Tibial artery (tissue), 4 donors: Measurements from ENCODE around the gene COL4A2.
A peak's percentile ranks its signal among the peaks of the same experiment; 100 is the strongest.

Source experiments
- DNase-seq, 2 donors: peaks; one replicate each; pipeline ENCODE4 v3.0.0-alpha.2; 2019
- H3K27ac ChIP-seq, 2 donors: fragments of 200-600 bp; sonication (generic) in 1 of 2; 1 replicate in 1 of 2; 2 replicates in 1 of 2; pipeline ENCODE4 v1.5.1; 2018 to 2019; ENCODE audit warnings: mild to moderate bottlenecking in 1 of 2
- H3K27me3 ChIP-seq, 2 donors: fragments of 200-600 bp; sonication (generic) in 1 of 2; one replicate each; pipeline versions ENCODE4 v1.5.1 to v1.6.0; 2016 to 2019
- H3K36me3 ChIP-seq, 3 donors: fragments of 200-600 bp; sonication (generic) in 2 of 3; one replicate each; pipeline ENCODE4 v1.5.1; 2016 to 2019; ENCODE audit warnings: mild to moderate bottlenecking in 2 of 3
- H3K4me1 ChIP-seq, 4 donors: fragments of 200-600 bp; sonication (generic) in 2 of 4; 1 replicate in 3 of 4; 2 replicates in 1 of 4; pipeline ENCODE4 v1.5.1; 2016 to 2019
- H3K4me3 ChIP-seq, 2 donors: fragments of 200-600 bp; sonication (generic) in 1 of 2; 1 replicate in 1 of 2; 2 replicates in 1 of 2; pipeline ENCODE4 v1.5.1; 2018 to 2019; ENCODE audit warnings: mild to moderate bottlenecking in 2 of 2
- H3K9me3 ChIP-seq, 3 donors: fragments of 200-600 bp; sonication (generic) in 1 of 3; one replicate each; pipeline ENCODE4 v1.5.1; 2016 to 2019
- intact Hi-C: fragments of 100-400 bp; cut with DNase I; formaldehyde crosslinking; loops from one replicate; pipeline ENCODE4 v1.15.0; 2023; ENCODE audit warnings: low total_unique reads
- TF ChIP-seq, protein P1 (sequence below), 2 experiments: fragments of 200-600 bp in 1 of 2; fragments of 450-650 bp in 1 of 2; IDR thresholded peaks; one replicate each; pipeline ENCODE4 v1.5.1; 2017 to 2019; ENCODE audit warnings: antibody characterized with exemption in 2 of 2, mild to moderate bottlenecking in 1 of 2, moderate library complexity in 1 of 2

COL4A2 gene

DNA sequence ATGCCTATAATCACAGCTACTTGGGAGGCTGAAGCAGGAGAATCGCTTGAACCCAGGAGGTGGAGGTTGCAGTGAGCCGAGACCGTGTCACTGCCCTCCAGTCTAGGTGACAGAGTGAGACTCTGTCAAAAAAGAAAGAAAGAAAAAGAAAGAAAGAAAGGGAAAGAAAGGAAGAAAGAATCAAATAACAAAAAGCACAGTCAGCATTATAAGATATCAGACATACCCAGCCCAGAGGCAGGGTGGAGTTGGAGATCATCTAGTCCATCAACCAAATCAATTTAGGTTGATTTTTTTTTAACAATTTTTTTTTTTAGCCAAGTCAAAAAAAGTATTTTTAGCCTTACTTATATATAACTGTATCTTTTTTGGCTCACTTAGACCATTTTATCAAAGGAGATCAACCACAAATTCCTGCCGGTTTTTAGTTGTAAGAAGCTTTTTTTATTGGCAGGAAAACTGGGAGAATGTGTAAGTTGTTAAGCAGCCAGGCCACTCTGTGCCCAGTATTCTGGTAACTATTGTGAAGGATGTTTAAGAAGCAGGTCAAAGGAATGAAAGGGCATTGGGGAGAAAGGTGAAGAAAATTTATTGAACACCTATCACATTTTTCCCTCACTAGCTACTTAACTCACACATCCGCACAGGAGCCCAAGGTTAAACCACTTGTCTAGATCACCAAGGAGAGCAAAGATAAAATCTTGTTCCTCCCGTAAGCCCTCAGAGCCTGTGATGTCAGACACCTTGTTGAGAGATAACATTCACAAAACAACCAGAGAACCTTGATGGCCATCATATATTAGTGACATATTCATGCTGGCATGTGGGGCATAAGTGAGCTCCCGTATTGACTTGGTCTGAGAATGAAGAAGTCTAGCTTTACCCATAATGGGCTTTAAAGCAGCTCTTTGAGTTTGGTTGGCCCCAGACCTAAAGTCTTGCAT is 91.8 kb downstream of the COL4A2 start:
- TF ChIP-seq, protein P1, sequence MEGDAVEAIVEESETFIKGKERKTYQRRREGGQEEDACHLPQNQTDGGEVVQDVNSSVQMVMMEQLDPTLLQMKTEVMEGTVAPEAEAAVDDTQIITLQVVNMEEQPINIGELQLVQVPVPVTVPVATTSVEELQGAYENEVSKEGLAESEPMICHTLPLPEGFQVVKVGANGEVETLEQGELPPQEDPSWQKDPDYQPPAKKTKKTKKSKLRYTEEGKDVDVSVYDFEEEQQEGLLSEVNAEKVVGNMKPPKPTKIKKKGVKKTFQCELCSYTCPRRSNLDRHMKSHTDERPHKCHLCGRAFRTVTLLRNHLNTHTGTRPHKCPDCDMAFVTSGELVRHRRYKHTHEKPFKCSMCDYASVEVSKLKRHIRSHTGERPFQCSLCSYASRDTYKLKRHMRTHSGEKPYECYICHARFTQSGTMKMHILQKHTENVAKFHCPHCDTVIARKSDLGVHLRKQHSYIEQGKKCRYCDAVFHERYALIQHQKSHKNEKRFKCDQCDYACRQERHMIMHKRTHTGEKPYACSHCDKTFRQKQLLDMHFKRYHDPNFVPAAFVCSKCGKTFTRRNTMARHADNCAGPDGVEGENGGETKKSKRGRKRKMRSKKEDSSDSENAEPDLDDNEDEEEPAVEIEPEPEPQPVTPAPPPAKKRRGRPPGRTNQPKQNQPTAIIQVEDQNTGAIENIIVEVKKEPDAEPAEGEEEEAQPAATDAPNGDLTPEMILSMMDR (IDR thresholded peaks at IDR 0.05), result no peak
- H3K36me3 ChIP-seq, result peaks cover 0 to 1% (median 0%) of the 10 kb centered on the region in 3 donors

DNA sequence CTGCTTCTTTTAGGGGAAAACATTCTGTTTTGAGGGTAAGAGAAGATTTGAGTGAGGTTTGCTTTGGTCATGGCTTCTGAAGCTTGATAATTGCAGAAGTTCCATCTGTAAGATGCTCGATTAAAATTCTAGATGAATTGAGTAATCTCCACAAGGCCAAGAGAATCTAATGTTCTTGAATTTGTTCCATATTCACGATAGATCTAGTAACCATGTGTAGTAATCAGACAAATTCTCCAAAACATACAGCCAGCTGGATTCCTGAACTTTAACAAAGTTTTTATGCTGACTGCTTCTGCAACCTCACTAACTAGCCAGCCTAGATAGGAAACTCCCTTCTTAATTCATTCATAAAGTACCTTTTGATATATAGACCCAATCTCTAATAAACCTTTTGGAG is 92.7 kb downstream of the COL4A2 start:
- Histone ChIP-seq H3K27me3 (no peaks in the 10 kb centered on the region), H3K27ac (peak overlapping the region; percentile 87 to 88), H3K36me3 (peaks cover 0 to 3% (median 0%) of the 10 kb centered on the region in 3 donors), H3K4me1 (peaks cover 0 to 94% (median 64%) of the 10 kb centered on the region in 4 donors), H3K4me3 (no peak overlapping the region), H3K9me3 (no peaks in the 10 kb centered on the region)
- intact Hi-C loops, result no loop called here
- TF ChIP-seq, protein P1 (IDR thresholded peaks at IDR 0.05), result no peak
- no peak for DNase-seq

More for the DNA sequence above, 91.8 kb downstream of the COL4A2 start:
- Histone ChIP-seq H3K27me3 (no peaks in the 10 kb centered on the region), H3K27ac (peak overlapping the region; percentile 87 to 88), H3K4me1 (peaks cover 0 to 94% (median 65%) of the 10 kb centered on the region in 4 donors), H3K4me3 (no peak overlapping the region), H3K9me3 (no peaks in the 10 kb centered on the region)
- intact Hi-C loops, result no loop called here
- DNase-seq, result no peak

DNA sequence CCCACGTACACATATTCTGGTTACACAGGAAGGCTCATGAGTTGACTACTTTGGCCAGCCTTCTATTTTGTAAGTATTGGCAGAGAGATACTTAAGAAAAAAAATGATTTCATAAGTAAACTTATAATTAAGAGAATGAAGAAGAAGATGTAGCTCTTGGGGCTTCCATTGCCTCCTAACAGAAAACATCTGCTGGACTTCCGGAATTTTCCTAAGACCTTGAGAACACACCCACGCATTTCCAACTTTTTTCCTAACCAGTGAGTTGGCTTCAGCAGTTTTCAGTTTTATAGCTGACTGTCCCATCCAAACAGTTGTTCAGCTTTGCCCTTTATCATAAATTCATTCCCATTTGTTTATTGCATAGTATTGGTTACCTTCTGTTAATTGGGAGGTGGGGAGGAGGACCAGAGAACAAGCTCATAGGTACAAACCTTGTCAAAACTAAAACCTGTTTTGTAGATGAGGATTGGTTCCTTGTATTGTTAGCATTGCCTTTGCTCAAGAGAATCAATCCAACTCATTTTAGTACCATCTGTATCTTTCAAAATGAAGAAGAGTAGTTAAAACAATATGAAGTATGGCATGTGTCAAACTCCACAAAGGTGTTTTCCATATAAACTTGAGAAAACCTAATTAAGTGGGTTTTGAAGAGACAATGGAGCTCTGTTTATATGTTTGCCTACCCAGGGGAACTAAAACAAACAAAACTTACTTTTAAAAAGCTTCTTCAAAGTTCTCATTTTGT is 93.9 kb downstream of the COL4A2 start:
- intact Hi-C loops, result no loop called here
- Histone ChIP-seq H3K27me3 (no peaks in the 10 kb centered on the region), H3K9me3 (no peaks in the 10 kb centered on the region), H3K27ac (peak overlapping the region; percentile 87 to 88), H3K4me3 (no peak overlapping the region), H3K36me3 (peaks cover 0 to 3% (median 0%) of the 10 kb centered on the region in 3 donors), H3K4me1 (peaks cover 0 to 96% (median 67%) of the 10 kb centered on the region in 4 donors)
- TF ChIP-seq, protein P1 (IDR thresholded peaks at IDR 0.05), result no peak
- no peak for DNase-seq

DNA sequence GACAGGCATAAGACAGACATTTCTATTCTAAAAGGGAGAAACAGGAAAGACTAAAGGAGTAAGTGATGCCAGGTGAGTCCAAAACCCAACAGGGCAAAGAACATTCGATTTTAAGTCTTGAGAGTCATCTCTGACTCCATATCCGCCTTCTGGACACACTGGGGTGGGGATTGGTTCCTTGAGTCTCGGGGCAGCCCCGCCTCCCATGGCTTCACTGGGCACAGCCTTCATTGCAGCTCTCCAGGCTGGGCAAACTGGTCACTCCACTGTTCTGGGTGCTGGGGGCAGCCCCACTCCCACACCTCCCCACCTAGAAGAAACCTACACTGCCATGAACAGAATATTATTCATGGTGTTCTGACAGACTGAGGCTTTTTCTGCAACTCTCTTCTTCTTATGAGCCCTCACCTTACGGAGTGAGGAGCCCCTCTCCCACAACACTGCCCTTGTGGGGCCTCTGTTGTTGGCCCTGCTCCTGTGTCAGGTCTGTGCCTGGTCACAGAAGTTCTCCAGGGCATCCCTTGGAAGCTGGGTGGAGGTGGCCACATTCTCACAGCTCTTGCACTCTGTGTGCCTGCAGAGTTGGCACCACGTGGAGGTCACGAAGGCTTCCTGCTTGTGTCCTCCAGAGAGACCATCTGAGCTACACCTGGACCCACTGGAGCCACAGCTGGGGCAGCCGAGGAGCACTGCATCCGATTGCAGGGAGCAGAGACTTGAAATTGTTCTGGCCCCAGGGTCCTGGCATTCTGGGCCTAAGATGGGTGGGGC is 95.4 kb downstream of the COL4A2 start:
- Histone ChIP-seq H3K27ac (peak overlapping the region; percentile 87 to 88), H3K9me3 (no peaks in the 10 kb centered on the region), H3K36me3 (peaks cover 0 to 3% (median 0%) of the 10 kb centered on the region in 3 donors), H3K4me3 (no peak overlapping the region), H3K4me1 (peaks cover 0 to 100% (median 71%) of the 10 kb centered on the region in 4 donors), H3K27me3 (no peaks in the 10 kb centered on the region)
- TF ChIP-seq, protein P1 (IDR thresholded peaks at IDR 0.05), result no peak
- intact Hi-C loops, result no loop called here
- DNase-seq, result no peak

DNA sequence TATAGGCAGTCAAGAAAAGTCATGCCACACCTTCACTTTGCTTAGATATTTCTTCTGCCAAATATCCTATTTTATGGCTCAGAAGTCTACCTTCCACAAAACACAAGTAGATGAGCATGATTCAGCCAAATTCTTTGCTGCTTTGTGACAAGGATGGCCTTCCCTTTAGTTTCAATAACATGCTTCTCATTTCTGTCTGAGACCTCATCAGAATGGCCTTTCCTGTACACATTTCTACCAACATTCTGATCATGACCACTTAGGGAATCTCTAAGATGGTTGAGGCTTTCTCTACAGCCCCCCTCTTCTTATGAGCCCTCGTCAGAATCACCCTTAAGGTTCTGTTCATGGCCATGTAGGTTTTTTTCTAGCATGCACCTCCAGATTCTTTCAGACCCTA is 96.2 kb downstream of the COL4A2 start:
- TF ChIP-seq, protein P1 (IDR thresholded peaks at IDR 0.05), result no peak
- peak overlapping the region; percentile 87 to 88 for H3K27ac ChIP-seq
- no peak overlapping the region for H3K4me3 ChIP-seq
- H3K27me3 ChIP-seq, result no peaks in the 10 kb centered on the region
- intact Hi-C loops, result no loop called here
- no peaks in the 10 kb centered on the region for H3K9me3 ChIP-seq
- peaks cover 0 to 100% (median 71%) of the 10 kb centered on the region in 4 donors for H3K4me1 ChIP-seq
- DNase-seq, result no peak
- peaks cover 0 to 3% (median 0%) of the 10 kb centered on the region in 3 donors for H3K36me3 ChIP-seq
